Measurements from ENCODE around the gene CELF4. TPM values are rescaled to one million over a fixed set of nuclear protein-coding genes. Genes with fewer than 3 reads are reported as not detected.

CELF4 gene
- total and polyA plus RNA-seq, 4 donors, result 0.24 to 3.0 (median 1.3) TPM

DNA sequence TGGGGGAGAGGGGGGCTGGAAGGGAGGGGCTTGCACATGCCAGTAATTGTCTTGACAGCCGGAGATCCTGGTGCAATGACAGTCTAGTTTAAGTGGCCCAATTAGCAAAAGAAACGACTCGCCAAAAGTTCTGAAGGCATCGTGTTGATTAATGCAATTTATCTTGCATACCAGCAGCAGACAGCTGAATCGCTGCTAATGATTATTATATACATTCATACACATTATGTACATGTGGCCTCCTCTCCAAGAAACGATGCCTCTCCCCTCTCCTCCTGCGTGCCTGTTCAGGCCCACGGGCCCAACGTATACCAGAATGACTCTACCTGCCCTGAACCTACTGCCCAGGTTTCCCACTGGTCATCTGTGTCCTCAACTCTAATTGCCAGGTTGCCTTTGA is 214.5 kb downstream of the CELF4 start:
- H3K4me1 ChIP-seq (ENCODE audit: control insufficient read depth in 5 of 5, insufficient read depth in 5 of 5, low read length in 5 of 5), result peaks cover 0 to 6% (median 0%) of the 10 kb centered on the region in 5 donors
- H3K27me3 ChIP-seq (ENCODE audit: control insufficient read depth in 3 of 3, insufficient read depth in 3 of 3, low read length in 2 of 3), result no peaks in the 10 kb centered on the region
- no peak overlapping the region for H3K9ac ChIP-seq (ENCODE audit: insufficient read depth in 1 of 2, low read length in 2 of 2)
- 81 to 87% methylated on average over 9 of the region's 9 CpGs for WGBS, 2 donors
- TF ChIP-seq, protein P1, sequence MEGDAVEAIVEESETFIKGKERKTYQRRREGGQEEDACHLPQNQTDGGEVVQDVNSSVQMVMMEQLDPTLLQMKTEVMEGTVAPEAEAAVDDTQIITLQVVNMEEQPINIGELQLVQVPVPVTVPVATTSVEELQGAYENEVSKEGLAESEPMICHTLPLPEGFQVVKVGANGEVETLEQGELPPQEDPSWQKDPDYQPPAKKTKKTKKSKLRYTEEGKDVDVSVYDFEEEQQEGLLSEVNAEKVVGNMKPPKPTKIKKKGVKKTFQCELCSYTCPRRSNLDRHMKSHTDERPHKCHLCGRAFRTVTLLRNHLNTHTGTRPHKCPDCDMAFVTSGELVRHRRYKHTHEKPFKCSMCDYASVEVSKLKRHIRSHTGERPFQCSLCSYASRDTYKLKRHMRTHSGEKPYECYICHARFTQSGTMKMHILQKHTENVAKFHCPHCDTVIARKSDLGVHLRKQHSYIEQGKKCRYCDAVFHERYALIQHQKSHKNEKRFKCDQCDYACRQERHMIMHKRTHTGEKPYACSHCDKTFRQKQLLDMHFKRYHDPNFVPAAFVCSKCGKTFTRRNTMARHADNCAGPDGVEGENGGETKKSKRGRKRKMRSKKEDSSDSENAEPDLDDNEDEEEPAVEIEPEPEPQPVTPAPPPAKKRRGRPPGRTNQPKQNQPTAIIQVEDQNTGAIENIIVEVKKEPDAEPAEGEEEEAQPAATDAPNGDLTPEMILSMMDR (IDR thresholded peaks at IDR 0.05; ENCODE audit: control extremely low read depth, extremely low read depth), result no peak
- ATAC-seq (ENCODE audit: insufficient read depth, low FRiP score) (no peak), DNase-seq (no peak)
- H3K4me3 ChIP-seq, result no peak overlapping the region
- no peaks in the 10 kb centered on the region for H3K9me3 ChIP-seq (ENCODE audit: control insufficient read depth in 4 of 4, insufficient read depth in 3 of 4, low read length in 3 of 4)
- H3K36me3 ChIP-seq (ENCODE audit: control insufficient read depth in 4 of 4, insufficient read depth in 4 of 4, low read length in 4 of 4), result no peaks in the 10 kb centered on the region
- H3K27ac ChIP-seq (ENCODE audit: low read depth in 1 of 2, low read length in 1 of 2), result no peak overlapping the region

DNA sequence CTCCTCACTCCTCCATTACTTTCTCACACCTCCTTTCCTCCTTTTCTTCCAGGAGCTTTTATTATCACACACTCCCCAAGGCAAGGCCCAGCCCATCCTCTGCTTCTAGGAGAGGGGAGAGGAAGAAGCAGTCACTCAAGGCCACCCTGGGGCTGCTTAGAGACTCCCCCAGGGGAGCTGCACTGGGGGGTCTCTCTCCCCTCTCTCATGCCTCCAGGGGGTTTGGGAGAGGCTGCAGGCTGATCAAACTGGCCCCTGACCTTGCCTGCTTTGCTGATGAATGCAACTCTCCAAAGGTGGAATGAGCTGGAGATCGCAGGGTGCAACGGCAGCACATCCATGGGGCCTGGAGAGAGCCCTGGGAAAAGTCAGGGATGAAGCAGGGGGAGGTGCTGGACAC is 216.9 kb downstream of the CELF4 start:
- H3K36me3 ChIP-seq (ENCODE audit: control insufficient read depth in 4 of 4, insufficient read depth in 4 of 4, low read length in 4 of 4), result no peaks in the 10 kb centered on the region
- DNase-seq (no peak), ATAC-seq (ENCODE audit: insufficient read depth, low FRiP score) (no peak)
- TF ChIP-seq, protein P1 (IDR thresholded peaks at IDR 0.05; ENCODE audit: control extremely low read depth, extremely low read depth), result no peak
- peaks cover 0 to 6% (median 0%) of the 10 kb centered on the region in 5 donors for H3K4me1 ChIP-seq (ENCODE audit: control insufficient read depth in 5 of 5, insufficient read depth in 5 of 5, low read length in 5 of 5)
- H3K4me3 ChIP-seq, result no peak overlapping the region
- no peak overlapping the region for H3K9ac ChIP-seq (ENCODE audit: insufficient read depth in 1 of 2, low read length in 2 of 2)
- 83 to 87% methylated on average over 2 of the region's 2 CpGs for whole genome bisulfite sequencing, 2 donors
- no peaks in the 10 kb centered on the region for H3K9me3 ChIP-seq (ENCODE audit: control insufficient read depth in 4 of 4, insufficient read depth in 3 of 4, low read length in 3 of 4)
- no peaks in the 10 kb centered on the region for H3K27me3 ChIP-seq (ENCODE audit: control insufficient read depth in 3 of 3, insufficient read depth in 3 of 3, low read length in 2 of 3)
- no peak overlapping the region for H3K27ac ChIP-seq (ENCODE audit: low read depth in 1 of 2, low read length in 1 of 2)

DNA sequence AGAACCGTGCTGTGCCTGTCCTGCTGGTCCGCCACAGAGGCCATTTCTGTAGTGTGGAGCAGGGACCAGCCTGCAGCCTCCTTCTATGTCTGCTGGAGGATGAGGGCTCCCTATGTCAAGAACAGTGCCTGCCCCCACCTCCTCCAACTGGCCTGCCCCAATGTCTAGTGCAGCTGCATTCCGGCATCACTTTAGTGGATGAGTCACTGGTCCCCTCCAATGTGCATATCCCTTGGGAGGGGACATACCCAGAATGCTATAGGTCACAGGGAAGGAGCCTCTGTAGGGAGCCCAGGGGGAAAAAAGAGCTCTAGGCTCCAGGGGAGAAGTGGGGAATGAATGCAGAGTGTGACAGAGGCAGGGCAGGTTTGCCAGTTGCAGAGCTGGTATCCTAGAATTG is 219.6 kb downstream of the CELF4 start:
- Histone ChIP-seq H3K9me3 (ENCODE audit: control insufficient read depth in 4 of 4, insufficient read depth in 3 of 4, low read length in 3 of 4) (no peaks in the 10 kb centered on the region), H3K36me3 (ENCODE audit: control insufficient read depth in 4 of 4, insufficient read depth in 4 of 4, low read length in 4 of 4) (no peaks in the 10 kb centered on the region), H3K4me3 (no peak overlapping the region), H3K9ac (ENCODE audit: insufficient read depth in 1 of 2, low read length in 2 of 2) (no peak overlapping the region), H3K4me1 (ENCODE audit: control insufficient read depth in 5 of 5, insufficient read depth in 5 of 5, low read length in 5 of 5) (peaks cover 0 to 6% (median 0%) of the 10 kb centered on the region in 5 donors), H3K27me3 (ENCODE audit: control insufficient read depth in 3 of 3, insufficient read depth in 3 of 3, low read length in 2 of 3) (peaks cover 0 to 4% (median 0%) of the 10 kb centered on the region in 3 donors), H3K27ac (ENCODE audit: low read depth in 1 of 2, low read length in 1 of 2) (no peak overlapping the region)
- TF ChIP-seq, protein P1 (IDR thresholded peaks at IDR 0.05; ENCODE audit: control extremely low read depth, extremely low read depth), result no peak
- 74 to 76% methylated on average over 3 of the region's 3 CpGs for WGBS, 2 donors
- DNase-seq, result no peak
- ATAC-seq (ENCODE audit: insufficient read depth, low FRiP score), result no peak

DNA sequence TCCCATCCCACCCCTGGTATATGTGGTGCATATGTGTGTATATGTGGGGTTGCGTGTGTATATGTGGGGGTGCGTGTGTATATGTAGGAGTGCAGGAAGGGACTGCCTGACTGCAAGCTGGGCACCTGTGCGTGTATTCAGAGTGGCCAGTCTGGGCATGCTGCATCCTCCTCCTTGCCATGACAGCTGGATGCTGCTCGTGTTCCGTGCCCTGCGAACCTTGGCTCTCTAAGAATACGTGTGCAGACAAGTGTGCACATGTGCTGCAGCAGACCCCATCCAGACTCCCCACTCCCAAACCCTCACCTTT is 222.1 kb downstream of the CELF4 start:
- H3K27me3 ChIP-seq (ENCODE audit: control insufficient read depth in 3 of 3, insufficient read depth in 3 of 3, low read length in 2 of 3), result peaks cover 0 to 4% (median 0%) of the 10 kb centered on the region in 3 donors
- WGBS, 2 donors, result 36 to 38% methylated on average over 7 of the region's 7 CpGs

More for the DNA sequence above, 222.1 kb downstream of the CELF4 start:
- ATAC-seq (ENCODE audit: insufficient read depth, low FRiP score) (no peak), DNase-seq (no peak)
- no peak overlapping the region for H3K4me3 ChIP-seq
- no peak overlapping the region for H3K9ac ChIP-seq (ENCODE audit: insufficient read depth in 1 of 2, low read length in 2 of 2)
- TF ChIP-seq, protein P1 (IDR thresholded peaks at IDR 0.05; ENCODE audit: control extremely low read depth, extremely low read depth), result no peak
- H3K4me1 ChIP-seq (ENCODE audit: control insufficient read depth in 5 of 5, insufficient read depth in 5 of 5, low read length in 5 of 5), result peaks cover 0 to 6% (median 0%) of the 10 kb centered on the region in 5 donors
- no peaks in the 10 kb centered on the region for H3K9me3 ChIP-seq (ENCODE audit: control insufficient read depth in 4 of 4, insufficient read depth in 3 of 4, low read length in 3 of 4)
- no peaks in the 10 kb centered on the region for H3K36me3 ChIP-seq (ENCODE audit: control insufficient read depth in 4 of 4, insufficient read depth in 4 of 4, low read length in 4 of 4)
- no peak overlapping the region for H3K27ac ChIP-seq (ENCODE audit: low read depth in 1 of 2, low read length in 1 of 2)
